ENCODE measurements around the gene PIEZO2.

DNA sequence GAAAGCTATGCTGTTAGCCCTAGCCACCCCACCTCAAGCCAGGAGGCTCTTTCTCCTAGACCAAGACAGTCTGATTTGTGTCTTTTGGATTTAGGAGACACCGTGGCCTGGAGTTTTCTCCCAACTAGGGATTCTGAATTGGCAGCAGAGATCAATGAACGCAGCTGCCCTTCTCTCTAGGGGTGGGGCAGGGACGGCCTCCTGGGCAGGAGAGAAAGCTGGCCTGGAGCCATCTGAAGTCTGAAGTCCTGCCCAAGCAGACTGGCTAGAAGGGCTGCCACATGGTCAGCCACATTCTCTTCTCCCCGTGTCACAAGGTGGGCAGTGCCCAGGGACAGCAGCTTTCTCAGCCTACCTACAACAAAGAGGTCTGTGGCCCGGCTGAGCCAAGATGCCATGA lies 45.1 kb downstream of the PIEZO2 start:
- no peak for TF ChIP-seq POLR2A (IDR thresholded peaks at IDR 0.05)
- TF ChIP-seq, protein P1, sequence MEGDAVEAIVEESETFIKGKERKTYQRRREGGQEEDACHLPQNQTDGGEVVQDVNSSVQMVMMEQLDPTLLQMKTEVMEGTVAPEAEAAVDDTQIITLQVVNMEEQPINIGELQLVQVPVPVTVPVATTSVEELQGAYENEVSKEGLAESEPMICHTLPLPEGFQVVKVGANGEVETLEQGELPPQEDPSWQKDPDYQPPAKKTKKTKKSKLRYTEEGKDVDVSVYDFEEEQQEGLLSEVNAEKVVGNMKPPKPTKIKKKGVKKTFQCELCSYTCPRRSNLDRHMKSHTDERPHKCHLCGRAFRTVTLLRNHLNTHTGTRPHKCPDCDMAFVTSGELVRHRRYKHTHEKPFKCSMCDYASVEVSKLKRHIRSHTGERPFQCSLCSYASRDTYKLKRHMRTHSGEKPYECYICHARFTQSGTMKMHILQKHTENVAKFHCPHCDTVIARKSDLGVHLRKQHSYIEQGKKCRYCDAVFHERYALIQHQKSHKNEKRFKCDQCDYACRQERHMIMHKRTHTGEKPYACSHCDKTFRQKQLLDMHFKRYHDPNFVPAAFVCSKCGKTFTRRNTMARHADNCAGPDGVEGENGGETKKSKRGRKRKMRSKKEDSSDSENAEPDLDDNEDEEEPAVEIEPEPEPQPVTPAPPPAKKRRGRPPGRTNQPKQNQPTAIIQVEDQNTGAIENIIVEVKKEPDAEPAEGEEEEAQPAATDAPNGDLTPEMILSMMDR (IDR thresholded peaks at IDR 0.05 in 4 of 5, conservative IDR thresholded peaks at IDR 0.05 in 1 of 5) = no peak
